Effector memory CD4-positive, alpha-beta T cell (primary cell): ENCODE measurements around the gene CPEB3.
"Not testable (repeated sequence)": the region's sequence is repeated elsewhere in the genome, so short reads cannot be mapped to it uniquely, and the experiment has no call there.

Experiments used
- DNase-seq, 3 donors: peaks; one replicate each; pipeline ENCODE4 v3.0.0-alpha.2; 2020
- H3K27ac ChIP-seq: 2 replicates; pipeline ENCODE4 v1.7.0; 2013; ENCODE audit warnings: mild to moderate bottlenecking, low read length, moderate library complexity; ENCODE audit not compliant: insufficient read depth, poor library complexity, severe bottlenecking
- H3K27me3 ChIP-seq: replicated peaks from 2 replicates; pipeline ENCODE4 v1.7.0; 2013; ENCODE audit warnings: mild to moderate bottlenecking, low read length; ENCODE audit not compliant: insufficient read depth, control insufficient read depth, poor library complexity, severe bottlenecking
- H3K36me3 ChIP-seq: 2 replicates; pipeline ENCODE4 v1.7.0; 2013; ENCODE audit warnings: mild to moderate bottlenecking, low read length, moderate library complexity; ENCODE audit not compliant: control insufficient read depth, insufficient read depth
- H3K4me1 ChIP-seq: 2 replicates; pipeline ENCODE4 v1.7.0; 2013; ENCODE audit warnings: low read length, mild to moderate bottlenecking; ENCODE audit not compliant: control insufficient read depth, insufficient read depth, poor library complexity, severe bottlenecking
- H3K4me3 ChIP-seq: 2 replicates; pipeline ENCODE4 v1.7.0; 2013; ENCODE audit warnings: low read length, low read depth, mild to moderate bottlenecking; ENCODE audit not compliant: insufficient read depth, poor library complexity, severe bottlenecking
- H3K9me3 ChIP-seq: 2 replicates; pipeline ENCODE4 v1.7.0; 2013; ENCODE audit warnings: mild to moderate bottlenecking, low read length, moderate library complexity; ENCODE audit not compliant: control insufficient read depth

CPEB3 gene

GRCh38 chr10:92130622-92131274 lies 160.1 kb downstream of the CPEB3 start:
- DNase-seq, result no peak

DNA sequence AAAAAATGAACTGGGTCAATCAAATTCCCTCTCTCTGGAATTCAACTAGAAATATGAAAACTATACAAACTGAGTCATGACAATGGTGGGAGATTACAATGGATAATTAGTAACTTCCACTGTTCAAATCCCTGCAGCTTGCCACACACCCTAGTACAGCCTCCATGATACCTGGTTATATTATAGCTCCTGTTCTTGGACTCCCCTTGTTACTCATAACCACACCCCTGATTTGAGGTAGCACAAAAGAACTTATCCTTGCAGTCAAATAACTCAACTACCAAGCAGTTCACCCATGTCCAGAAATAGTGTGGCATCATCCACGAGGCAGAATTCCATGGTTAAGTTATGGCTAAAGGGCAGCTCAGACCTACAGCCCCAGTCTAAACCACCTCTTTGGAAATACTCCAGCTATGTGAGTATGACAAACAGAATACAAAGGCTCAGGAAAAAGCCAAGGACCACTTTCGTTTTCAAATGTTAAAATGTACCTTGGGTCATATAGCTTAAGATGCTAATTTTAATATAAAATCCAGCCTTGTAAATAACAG lies 164.7 kb downstream of the CPEB3 start:
- no peaks in the 10 kb centered on the region for H3K36me3 ChIP-seq
- H3K4me3 ChIP-seq, result no peak overlapping the region
- H3K4me1 ChIP-seq, result no peaks in the 10 kb centered on the region
- H3K27ac ChIP-seq, result no peak overlapping the region
- H3K27me3 ChIP-seq, result no peaks in the 10 kb centered on the region
- H3K9me3 ChIP-seq, result no peaks in the 10 kb centered on the region
- no peak for DNase-seq

More at GRCh38 chr10:92130622-92131274, 160.1 kb downstream of the CPEB3 start:
- H3K4me1 ChIP-seq, result no peaks in the 10 kb centered on the region
- no peaks in the 10 kb centered on the region for H3K9me3 ChIP-seq
- H3K27me3 ChIP-seq, result no peaks in the 10 kb centered on the region
- no peak overlapping the region for H3K4me3 ChIP-seq
- H3K27ac ChIP-seq, result no peak overlapping the region
- H3K36me3 ChIP-seq, result no peaks in the 10 kb centered on the region

DNA sequence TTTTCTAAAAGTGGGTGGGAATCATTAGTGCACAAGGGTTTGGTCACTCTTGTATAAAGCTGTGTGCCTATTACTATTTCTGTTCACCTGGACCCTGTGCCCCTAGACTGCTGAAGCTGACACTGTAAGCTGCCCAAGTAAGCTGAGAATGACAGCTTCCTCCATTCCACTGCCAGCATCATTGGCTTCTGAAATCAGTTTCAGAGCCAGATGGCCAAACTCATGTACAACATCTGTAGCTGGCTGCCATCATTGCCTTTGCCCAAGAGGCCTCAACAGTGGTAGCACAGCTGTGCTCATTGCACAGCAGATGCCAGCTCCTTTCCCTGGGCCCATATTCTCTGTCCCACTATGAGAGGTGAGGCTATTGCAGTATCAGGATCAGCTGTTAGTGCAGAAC lies 165.7 kb downstream of the CPEB3 start:
- Histone ChIP-seq H3K9me3 (no peaks in the 10 kb centered on the region), H3K4me1 (no peaks in the 10 kb centered on the region), H3K36me3 (no peaks in the 10 kb centered on the region), H3K4me3 (no peak overlapping the region), H3K27me3 (no peaks in the 10 kb centered on the region), H3K27ac (no peak overlapping the region)
- no peak for DNase-seq

GRCh38 chr10:92124616-92125143 lies 166.2 kb downstream of the CPEB3 start:
- no peak for DNase-seq
- H3K27ac ChIP-seq, result no peak overlapping the region

GRCh38 chr10:92124020-92124419 lies 166.9 kb downstream of the CPEB3 start:
- no peak overlapping the region for H3K4me3 ChIP-seq
- H3K27ac ChIP-seq, result no peak overlapping the region
- no peaks in the 10 kb centered on the region for H3K4me1 ChIP-seq
- H3K36me3 ChIP-seq, result no peaks in the 10 kb centered on the region
- no peaks in the 10 kb centered on the region for H3K9me3 ChIP-seq
- no peak for DNase-seq
- H3K27me3 ChIP-seq, result no peaks in the 10 kb centered on the region

More at GRCh38 chr10:92124616-92125143, 166.2 kb downstream of the CPEB3 start:
- Histone ChIP-seq H3K27me3 (no peaks in the 10 kb centered on the region), H3K4me1 (no peaks in the 10 kb centered on the region), H3K9me3 (no peaks in the 10 kb centered on the region), H3K4me3 (no peak overlapping the region), H3K36me3 (no peaks in the 10 kb centered on the region)

DNA sequence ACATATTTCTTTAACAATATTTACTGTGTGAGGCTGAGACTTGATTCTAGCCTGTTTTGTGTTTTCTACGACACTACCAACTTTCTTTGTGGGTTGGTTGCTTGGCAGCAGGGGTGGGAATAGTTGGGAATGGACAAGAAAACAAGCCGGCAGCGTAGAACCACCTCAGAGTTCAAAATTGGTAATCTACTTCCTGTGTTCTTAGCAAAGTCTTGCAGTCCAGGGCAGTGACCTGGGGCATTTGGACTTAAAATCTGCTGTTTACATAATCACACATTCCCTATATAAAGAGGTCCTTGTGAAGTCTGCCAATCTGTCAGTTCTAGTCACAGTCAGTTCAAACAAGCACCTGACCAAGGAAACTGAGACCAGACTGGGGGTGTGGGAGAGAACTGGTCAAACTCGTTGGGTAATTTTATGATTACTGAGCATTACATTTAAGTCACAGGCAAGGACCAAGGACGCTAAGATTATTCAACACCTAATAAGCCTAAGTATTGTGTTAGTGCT lies 167.9 kb downstream of the CPEB3 start:
- no peaks in the 10 kb centered on the region for H3K27me3 ChIP-seq
- H3K9me3 ChIP-seq, result no peaks in the 10 kb centered on the region
- H3K36me3 ChIP-seq, result no peaks in the 10 kb centered on the region
- DNase-seq, result no peak
- H3K27ac ChIP-seq, result no peak overlapping the region
- no peak overlapping the region for H3K4me3 ChIP-seq
- no peaks in the 10 kb centered on the region for H3K4me1 ChIP-seq

GRCh38 chr10:92121686-92122492 lies 169.0 kb downstream of the CPEB3 start:
- H3K9me3 ChIP-seq, result no peaks in the 10 kb centered on the region
- H3K27ac ChIP-seq, result no peak overlapping the region
- no peaks in the 10 kb centered on the region for H3K36me3 ChIP-seq
- H3K4me3 ChIP-seq, result no peak overlapping the region
- no peaks in the 10 kb centered on the region for H3K27me3 ChIP-seq
- no peak for DNase-seq
- no peaks in the 10 kb centered on the region for H3K4me1 ChIP-seq

GRCh38 chr10:92119340-92119739 lies 171.5 kb downstream of the CPEB3 start:
- Histone ChIP-seq H3K4me1 (no peaks in the 10 kb centered on the region), H3K9me3 (no peaks in the 10 kb centered on the region), H3K36me3 (no peaks in the 10 kb centered on the region), H3K4me3 (no peak overlapping the region), H3K27ac (no peak overlapping the region), H3K27me3 (no peaks in the 10 kb centered on the region)
- no peak for DNase-seq

- not testable (repeated sequence) for H3K9me3 ChIP-seq, DNase-seq, H3K27ac ChIP-seq, H3K4me1 ChIP-seq, H3K36me3 ChIP-seq, H3K4me3 ChIP-seq, H3K27me3 ChIP-seq
Observed at GRCh38 chr10:92114917-92115316, 176.0 kb downstream of the CPEB3 start.
